Thyroid gland (tissue), 4 donors: ENCODE measurements around the gene SPATC1L.

ENCODE experiments used
- POLR2A ChIP-seq, 2 donors: fragments of 450-650 bp; IDR thresholded peaks; one replicate each; pipeline ENCODE4 v1.6.1; 2017; ENCODE audit warnings: antibody characterized with exemption in 2 of 2, mild to moderate bottlenecking in 2 of 2, moderate library complexity in 1 of 2
- TF ChIP-seq, protein P1 (sequence below), 6 experiments: fragments of 200-600 bp in 3 of 6; fragments of 450-650 bp in 3 of 6; sonication (generic) in 3 of 6; IDR thresholded peaks; one replicate each; pipeline ENCODE4 v1.5.1; 2016 to 2019; ENCODE audit warnings: antibody characterized with exemption in 6 of 6, mild to moderate bottlenecking in 2 of 6, inconsistent platforms in 1 of 6, moderate library complexity in 1 of 6

DNA sequence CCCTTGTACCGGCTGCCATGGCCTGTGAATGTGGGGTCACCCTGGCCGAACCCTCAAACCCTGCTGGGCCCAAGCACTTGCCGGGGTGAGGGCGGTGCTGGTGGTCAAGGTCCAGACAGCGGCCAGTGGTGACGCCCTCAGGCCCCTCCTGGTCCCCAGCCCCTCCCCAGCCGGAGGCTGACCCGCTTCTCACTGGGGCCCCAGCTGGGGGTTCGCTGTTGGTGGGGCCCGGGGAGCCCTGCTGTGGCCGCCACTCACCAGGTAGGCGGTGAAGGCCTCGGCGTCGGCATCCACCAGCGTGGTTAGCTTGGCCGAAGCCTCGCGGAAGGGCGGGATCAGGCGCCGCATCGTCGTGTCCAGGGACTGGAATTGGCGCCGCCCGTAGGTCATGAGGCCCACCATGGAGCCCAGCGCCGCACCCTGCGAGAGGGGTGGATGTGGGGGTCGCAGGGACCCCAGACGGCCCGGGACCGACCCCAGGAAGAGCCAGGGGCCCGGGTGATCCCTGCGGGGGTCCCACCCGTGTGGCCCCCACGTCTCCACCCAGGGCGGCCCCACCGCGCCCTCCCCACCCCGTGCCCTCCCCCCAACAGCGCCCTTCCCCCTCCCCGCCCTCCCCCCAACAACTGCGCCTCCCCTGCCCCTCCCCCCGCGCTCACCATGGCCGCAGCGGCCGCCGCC lies 39.0 kb downstream of the SPATC1L start:
- TF ChIP-seq, protein P1, sequence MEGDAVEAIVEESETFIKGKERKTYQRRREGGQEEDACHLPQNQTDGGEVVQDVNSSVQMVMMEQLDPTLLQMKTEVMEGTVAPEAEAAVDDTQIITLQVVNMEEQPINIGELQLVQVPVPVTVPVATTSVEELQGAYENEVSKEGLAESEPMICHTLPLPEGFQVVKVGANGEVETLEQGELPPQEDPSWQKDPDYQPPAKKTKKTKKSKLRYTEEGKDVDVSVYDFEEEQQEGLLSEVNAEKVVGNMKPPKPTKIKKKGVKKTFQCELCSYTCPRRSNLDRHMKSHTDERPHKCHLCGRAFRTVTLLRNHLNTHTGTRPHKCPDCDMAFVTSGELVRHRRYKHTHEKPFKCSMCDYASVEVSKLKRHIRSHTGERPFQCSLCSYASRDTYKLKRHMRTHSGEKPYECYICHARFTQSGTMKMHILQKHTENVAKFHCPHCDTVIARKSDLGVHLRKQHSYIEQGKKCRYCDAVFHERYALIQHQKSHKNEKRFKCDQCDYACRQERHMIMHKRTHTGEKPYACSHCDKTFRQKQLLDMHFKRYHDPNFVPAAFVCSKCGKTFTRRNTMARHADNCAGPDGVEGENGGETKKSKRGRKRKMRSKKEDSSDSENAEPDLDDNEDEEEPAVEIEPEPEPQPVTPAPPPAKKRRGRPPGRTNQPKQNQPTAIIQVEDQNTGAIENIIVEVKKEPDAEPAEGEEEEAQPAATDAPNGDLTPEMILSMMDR (IDR thresholded peaks at IDR 0.05) = no peak
- no peak for TF ChIP-seq POLR2A (IDR thresholded peaks at IDR 0.05)
